ENCODE measurements around the gene HEYL.
"Not testable (repeated sequence)": the region's sequence is repeated elsewhere in the genome, so short reads cannot be mapped to it uniquely, and the experiment has no call there.

HEYL gene

DNA sequence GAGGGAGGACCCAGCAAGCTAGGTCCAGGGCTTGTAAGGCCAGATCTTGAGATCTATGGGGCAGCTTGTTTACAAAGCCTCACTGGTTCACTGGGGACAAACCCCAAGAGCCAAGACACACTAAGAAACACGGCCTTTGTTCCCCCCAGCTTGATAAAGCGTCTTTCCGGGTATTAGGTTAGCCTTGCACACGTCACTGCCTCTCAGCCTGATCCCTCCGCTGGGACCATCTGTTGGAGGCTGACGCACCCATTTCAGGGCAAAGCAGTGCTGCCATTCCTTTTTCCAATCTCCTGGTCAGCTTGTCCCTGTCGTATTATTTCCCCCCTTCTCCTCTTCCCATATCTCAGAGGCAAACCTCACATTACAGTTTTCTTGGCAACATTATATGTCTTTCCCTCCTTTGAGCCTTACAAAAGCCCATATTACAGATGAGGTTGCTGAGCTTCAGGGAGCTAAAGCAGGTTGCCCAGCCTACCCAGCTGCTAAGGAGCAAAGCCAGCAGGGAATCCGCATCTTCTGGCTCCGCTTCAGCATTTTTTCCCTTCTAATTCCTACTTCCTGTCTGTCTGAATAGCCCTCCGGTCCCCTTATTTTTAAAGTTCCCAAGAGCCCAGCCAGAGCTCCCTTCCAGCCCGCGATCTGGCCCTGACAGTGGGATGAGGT, 4.1 kb downstream of the HEYL start:
- no peak for DNase-seq

DNA sequence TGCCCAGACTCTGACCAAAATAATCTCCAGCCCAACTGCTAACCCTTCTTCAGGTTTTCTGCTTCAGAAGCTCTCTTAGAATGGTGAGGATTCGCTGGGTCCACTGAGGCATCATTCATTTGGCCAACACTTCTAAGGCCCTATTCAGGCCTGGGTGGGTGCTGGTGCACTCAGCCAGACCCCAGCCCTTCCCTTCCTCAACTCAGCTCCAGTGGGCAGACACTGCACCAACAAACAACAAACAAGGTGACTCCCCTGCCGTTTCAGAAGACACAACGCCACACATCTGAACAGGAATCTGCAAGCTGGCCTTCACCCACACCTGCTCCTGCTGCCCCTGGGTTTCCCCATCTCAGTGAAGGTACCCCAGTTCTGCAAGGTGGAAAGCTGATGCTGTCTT, 6.0 kb downstream of the HEYL start:
- DNase-seq = no peak

DNA sequence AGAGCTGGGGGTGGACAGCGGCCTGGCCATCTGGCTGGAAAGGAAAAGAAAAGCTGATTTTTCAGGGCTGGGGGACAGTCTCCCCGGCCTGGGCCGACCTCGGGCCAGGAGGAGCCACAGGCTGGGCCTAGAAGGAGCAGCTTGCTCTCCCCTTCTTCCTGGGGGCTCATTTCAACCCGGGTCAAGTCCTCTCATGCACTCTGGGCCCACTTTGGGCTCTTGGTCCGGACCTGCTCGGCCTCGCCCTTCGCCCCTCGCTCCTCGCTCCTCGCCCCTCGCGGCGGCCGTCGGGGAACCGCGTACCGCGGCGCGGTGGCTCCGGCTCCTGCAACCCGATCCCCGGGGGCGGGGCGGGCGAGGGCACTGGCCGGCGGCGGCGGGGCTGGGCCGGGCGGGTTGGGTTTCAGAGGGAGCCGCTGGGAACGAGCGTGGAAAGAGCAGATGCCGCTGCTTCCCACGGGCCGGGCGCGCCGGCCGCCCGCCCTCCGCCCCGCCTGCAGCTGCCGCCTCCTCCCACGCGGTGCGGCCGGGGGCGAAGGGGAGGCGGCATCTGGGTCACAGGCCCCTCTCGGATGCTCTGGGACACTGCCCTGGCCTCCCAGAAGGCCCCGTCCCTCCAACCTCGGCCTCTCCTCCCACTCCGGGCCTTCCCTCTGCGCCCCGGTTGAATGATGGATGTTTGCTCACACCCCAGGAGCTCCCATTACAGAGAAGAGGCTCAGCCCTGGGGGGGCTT, 6.6 kb downstream of the HEYL start:
- no peak for DNase-seq

DNA sequence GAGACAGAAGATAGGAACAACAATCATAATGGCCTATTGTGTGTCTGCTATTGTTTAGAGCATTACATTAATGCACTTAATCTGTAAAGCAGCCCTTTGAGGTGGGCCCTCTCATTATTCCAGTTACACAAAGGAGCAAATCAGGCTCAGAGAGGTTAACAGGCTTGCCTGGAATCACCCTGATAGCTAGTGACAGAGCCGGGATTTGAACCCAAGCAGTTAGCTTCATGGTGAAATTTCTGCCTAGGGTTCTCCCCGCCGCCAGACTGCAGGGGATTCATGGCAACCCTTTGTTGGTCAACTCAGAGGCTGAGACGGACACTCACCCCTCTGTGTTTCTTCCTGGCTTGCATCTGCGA, 7.1 kb downstream of the HEYL start:
- no peak for DNase-seq

DNA sequence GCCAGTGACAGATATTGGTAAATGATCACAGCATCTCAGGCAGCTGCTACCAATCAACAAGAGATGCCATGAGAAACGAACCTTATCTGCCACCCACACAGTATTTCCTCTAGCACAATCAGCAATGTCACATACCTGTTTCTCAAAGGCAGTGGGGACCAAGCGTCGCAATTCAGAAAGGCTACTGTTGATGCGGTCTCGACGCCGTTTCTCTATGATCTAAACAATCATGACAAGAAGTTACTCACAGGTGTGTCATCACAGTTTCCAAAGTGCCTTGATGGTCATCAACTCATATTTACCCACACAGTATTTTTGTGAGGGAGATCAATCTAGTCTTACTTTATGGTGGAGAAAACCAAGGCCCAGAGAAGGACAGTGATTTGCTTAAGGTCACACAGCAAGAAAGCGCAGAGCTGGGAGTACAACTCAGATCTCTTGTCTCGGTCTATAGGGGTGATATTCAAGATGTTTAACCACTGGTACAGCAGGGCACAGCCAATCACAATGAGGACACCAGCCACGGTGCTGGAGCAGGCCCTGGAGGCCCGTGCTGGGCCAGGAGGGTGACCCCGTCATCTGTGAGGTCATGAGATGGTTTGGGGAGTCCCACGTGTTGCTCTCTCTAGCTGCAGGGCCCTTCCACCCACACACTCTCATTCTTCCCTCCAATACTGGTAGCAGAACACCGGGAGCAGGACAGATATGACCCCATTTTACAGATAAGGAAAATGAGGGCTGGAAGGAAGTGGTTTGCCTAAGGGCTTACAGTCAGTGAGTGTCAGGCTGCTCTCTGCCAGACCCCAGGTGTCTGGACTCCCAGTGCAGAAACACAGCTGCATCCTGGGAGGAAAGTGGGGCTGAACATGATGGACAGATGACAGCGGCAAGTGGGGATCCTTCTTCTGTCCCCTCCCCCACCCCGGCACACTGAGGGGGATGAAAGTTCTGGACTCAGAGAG, 7.8 kb downstream of the HEYL start:
- peak; percentile 35 for DNase-seq

DNA sequence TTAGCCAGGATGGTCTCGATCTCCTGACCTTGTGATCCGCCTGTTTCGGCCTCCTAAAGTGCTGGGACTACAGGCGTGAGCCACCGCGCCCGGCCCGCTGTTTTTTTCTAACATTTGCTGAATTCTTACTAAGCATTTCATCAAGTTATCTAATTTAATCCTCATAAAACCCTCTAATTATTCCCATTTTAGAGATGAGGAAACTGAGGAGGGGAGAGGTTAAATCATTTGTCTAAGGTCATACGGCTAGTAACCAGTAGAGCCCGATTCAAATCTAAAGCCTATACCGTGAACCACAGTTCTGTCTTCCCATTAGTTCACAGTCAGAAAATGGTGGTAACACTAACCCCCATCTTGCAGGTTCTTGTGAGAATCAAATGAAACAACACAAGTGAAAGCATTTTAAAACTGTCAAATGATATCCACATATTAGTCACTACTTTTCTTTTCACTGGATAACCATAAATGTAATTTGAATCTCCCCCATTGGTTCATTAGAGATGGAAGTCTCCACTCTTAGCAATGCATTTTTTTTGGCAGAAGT, 10.6 kb downstream of the HEYL start:
- DNase-seq = no peak

DNA sequence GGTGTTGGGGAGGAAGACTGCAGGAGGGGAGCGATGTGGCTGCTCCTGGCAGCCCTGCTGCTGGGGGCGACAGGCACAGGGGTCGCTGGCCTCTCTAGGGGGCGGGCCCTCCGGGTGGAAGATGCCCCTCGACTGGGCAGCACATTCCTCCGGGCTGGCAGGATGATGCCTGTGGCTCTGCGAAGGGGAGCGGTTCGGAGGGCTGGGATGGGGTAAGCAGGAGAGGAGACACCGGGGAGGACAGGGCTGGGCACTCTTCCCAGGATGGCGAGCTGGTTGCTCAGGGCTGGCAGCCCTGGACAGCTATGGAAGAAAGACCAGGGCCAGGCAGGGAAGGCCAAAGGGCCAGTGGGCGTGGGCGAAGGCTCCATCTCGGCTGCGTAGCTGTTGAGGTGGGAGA, 12.8 kb downstream of the HEYL start:
- no peak for DNase-seq

DNA sequence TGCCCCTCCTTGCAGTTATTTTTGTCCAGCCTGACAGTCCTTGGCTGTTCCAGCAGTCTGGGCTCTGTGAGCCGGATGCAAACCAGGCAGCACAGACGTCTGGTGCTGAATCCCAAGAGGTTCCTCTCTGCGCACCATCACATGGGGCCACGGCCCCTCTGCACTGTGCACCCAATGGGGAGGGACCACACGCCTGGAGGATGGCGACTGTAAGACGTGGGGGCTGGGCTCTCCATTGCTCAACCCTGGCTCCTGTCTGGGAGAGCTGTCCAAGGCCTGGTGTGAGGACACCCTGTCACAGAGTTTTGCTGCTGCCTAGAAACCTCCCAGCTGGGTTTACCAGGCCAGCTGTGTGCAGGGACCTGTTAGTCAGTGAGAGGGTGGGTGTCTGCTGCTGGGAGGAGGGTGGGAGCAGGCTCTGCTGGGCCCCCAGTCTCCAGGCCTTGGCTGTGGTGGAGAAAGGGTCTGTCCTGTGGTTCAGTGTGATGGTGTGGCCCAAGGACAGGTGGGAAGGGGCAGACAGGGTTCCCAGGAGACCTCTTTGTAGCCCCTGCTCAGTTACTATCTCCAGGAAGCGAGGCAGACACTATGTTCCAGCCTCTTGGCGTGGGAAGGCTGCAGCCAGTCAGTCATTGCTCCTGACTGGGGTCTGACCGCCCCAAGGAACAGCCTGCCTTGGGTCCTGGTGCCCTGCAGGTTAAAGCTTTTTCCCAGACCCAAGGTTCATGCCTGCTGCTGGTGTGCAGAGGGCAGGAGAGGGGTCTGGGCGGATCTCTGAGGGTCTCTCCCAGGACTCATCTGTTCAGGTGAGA, 13.8 kb downstream of the HEYL start:
- DNase-seq = no peak

DNA sequence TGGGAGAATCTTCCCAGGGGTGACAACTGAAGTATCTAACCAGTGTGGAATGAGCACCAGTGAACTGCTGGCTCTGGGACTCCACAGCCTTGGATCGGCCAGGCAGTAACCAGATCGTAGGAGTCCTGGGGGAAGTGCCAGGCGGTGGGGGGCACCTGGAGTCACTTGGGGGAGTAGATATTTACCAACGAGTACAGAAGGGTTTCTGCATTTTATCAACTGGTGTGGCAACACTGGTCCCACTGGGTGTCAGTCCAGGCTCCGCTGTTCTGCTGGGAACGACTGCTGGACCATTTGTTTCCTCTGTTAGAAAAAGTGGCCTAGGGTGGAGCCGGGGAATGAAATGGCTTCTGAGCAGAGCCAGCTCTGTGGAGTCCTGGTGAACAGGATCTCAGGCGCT, 14.4 kb downstream of the HEYL start:
- no peak for DNase-seq

DNA sequence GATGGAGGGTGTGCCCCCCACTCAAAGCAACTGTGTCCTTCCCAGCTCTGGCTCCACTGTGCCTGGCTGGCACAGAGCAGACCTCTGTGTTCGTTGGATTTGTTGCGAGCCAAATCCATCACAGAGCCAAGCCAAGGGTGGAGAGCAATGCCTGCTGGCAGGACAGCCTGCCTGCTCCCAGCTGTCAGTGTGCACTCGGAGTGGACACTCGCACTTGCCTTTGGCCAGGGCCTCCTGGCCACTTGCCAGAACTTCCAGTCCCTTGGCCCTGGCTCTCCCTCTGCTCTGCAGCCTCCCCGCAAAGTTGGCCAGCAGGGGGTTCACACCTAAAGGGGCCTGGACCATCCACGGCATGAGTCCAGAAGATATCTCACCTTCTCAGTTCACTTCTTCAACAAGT, 16.4 kb downstream of the HEYL start:
- DNase-seq = no peak

DNA sequence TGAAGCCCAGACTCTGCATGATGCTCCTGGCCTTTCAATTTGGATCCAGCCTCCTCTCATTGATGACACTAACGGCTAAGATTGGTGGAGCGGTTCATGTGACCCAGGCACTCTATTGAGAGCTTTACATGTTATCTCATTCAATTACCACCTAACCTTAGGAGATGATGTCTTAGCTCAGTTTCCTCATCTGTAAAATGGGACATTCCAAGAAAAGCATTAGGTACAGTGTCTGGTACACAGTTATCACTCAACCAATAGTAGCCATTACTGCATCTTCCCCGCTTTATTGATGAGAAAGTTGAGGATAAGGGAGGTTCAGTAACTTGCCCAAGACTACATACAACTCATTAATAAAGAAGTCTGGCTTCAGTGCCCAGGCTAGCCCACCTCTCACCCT, 17.0 kb downstream of the HEYL start:
- no peak for DNase-seq

DNA sequence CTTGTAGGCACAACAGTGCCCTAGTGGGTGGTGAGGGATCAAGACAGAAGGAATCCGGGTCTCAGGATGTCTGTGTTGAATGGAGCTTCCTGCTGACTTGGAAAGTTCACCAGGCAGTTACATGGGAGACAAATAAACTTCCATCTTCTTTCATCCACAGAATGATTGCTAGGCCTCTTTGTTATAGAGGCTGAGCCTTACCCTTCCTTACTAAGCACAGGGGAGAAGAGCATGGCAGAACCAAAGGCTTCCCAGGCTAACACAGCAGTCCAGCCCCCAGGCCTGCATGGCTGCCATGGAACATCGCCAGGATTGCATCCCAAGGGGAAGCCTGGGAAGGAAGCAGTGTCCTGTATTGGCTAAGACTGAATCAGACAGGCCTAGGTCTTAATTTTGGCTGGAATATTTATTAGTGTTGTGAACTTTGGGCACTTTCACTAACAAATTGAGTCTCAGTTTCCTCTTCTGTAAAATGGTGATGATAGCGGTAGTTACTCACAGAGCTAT, 18.7 kb downstream of the HEYL start:
- no peak for DNase-seq

DNA sequence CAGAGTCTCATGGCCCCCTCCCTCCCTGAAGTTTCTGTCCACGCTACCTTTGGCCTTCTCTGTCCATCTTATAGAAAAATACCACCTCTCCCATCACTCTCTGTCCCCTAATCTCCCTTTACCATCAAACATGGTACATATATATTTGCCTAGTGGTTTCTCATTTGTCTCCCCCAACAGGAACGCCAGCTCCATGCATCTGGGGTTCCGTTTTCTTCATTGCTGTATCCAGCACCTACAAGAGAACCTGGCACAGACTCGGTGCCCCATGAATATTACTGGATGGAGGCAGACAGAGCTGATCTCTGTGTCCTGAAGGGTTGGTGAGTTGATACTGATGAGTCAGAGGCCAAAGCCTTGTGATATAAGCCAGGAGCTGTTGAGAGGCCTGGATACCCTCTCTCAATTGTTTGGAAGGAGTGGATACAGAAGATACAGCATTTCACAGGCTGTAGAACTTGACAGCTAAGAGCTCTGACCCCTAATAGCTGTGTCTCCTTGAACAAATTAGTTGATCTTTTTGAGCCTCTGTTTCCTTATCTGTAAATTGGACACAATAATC, 21.9 kb downstream of the HEYL start:
- no peak for DNase-seq

DNA sequence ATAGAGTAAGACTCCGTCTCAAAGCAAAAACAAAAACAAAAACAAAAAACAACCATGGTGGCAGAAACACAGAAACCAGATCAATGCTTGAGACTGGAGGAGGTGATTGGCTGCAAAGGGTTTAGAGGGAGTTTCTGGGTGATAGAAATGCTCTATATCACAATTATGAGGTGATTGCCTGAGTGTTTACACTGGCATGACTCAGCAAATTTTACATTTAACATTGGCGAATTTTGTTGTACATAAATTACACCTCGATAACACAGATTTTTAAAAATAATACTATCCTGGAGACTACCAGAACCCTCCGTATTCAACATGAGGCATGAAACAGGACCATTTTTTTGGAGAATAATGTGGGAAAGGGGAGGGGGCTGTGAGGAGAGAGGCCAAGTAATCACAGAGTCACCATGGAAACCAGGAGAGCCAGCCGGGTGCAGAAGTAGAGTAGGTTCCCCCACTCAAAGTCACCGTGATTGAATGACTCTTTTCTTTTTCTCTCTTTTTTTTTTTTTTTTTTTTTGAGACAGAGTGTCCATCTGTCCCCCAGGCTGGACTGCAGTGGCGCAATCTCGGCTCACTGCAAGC, 24.3 kb downstream of the HEYL start:
- DNase-seq = peak; percentile 15

DNA sequence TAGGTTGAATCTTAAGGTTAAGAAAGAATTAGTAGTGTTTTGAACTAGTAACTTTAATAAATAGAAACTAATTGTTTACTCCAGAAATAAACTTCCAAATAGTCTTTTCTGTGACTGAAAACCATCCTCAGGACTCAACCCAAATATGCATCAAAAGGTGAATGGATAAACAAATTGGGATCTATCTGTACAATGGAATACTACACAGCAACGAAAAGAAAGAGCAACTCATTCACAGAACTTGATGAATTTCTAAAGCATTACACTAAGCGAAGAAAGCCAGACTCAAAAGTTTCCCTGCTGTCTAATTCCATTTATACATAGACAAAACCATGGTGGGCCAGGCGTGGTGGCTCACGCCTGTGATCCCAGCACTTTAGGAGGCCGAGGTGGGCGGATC, 25.0 kb downstream of the HEYL start:
- no peak for DNase-seq

DNA sequence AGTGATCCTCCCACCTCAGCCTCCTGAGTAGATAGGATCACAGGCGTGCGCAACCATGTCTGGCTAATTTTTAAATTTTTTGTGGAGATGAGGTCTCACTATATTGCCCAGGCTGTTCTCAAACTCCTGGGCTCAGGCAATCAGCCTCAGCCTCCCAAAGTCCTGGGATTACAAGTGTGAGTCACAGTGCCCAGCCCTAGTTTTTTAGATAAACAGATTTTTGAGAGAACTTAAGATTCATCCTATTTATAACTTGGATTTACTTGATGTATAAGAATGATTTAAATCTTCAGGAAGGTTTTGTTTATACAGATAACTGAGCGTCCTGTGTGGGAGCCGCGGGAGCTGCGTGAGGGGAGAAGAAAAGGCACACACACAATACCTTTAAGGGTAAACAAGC, 26.2 kb downstream of the HEYL start:
- DNase-seq = no peak

DNA sequence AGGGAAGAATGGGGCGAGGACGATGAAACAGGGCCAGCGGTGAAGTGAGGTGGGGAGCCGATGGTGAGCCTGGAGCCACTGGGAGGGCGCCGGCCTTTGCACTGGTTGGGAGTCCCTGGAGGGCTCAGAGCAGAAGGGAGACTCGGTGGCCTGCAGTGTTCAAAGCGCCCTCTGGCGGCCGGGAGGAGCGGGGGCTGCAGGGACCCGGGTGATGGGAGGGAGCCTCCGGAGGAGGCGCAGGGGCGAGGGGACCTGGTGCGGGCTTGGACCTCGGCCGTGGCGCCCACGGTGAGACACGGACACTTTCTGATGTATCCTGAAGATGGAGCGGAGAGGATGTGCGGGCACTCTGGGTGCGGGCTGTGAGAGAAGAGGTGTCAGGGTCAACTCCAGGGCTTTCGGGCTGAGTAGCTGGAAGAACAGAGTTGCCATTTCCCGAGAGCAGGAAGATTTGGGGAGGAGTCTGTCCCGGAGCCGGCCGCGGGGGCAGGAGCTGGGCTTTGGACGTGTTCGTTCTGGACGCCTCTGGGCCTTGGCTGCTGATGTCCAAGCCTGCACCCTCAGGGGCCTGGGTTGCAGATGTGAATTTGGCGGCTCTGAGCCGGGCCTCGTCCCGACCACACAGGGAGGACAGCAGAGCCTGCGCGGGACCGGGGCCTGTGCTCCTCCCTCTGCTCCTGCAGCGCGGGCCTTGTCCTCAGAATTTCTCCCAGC, 29.7 kb downstream of the HEYL start:
- peak; percentile 87 for DNase-seq

DNA sequence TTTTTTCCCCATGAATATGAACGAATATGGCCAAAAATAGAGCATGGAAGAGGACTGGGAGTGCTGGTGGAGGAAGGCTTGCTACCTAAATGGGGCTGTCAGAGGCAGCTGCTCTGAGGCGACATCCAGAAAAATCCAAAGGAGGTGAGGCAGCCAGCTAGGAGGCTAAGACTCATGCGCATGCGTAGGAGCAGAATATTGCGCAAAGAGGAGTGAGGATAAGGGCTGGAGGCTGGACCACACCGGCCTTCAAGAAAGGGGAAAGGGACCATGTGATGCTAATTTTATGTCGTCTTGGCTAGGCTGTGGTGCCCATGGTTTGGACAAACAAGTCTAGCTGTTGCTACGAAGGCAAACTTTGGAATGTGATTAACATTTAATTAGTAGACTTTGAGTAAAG, 30.5 kb downstream of the HEYL start:
- no peak for DNase-seq

DNA sequence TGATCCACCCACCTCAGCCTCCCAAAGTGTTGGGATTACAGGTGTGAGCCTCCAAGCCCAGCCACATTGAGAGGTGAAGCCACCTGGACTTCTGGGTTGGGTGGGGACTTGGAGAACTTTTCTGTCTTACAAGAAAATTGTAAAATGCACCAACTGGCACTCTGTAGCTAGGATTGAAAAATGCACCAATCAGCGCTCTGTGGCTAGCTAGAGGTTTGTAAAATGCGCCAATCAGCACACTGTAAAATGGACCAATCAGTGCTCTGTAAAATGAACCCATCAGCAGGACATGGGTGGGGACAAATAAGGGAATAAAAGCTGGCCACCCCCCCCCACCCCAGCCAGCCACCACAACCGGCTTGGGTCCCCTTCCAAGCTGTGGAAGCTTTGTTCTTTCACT, 35.8 kb downstream of the HEYL start:
- not testable (repeated sequence) for DNase-seq

DNA sequence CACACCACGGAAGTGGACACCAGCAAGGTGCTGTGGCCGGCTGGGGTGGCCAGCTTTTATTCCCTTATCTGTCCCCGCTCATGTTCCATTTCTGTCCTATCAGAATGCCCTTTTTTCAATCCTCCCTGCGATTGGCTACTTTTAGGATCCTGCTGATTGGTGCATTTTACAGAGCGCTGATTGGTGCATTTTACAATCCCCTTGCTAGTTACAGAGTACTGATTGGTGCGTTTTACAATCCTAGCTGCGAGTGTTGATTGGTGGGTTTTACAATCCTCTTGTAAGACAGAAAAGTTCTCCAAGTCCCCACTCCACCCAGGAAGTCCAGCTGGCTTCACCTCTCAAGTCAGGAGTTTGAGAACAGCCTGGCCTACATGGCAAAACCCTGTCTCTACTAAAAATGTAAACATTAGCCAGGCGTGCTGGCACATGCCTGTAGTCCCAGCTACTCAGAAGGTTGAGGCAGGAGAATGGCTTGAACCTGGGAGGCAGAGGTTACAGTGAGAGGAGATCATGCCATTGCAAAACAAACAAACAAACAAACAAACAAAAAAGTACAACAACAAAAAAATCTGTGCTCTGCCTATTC, 37.7 kb downstream of the HEYL start:
- not testable (repeated sequence) for DNase-seq

DNA sequence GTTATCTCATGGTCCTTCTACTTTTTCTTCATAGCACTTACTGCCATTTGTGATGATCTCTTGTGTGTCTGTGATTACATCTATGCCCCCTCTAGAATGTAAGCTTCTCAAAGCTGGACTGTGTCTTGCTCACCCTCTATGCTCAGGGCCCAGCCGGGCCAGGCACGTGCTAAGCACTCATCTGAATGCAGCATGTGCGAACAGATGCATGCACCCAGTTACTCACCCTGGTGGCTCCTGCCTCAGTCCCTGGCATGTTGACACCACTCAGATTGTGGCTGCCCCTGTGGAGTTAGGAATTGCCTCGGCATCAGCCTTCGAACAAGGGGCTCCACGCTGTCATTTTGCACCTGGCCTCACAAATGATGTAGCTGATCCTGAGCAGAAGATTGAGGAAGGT, 43.3 kb downstream of the HEYL start:
- no peak for DNase-seq
